Dendritic cell treated with granulocyte-macrophage colony-stimulating factor and Interleukin-4, amounts not matched to agents 40 ng/mL and 50 ng/mL, for 4 days (primary cell): ENCODE data around the gene PRICKLE1.

Source experiments
- H3K27ac Mint-ChIP-seq: one replicate; pipeline ENCODE4 v1.8.0; 2022; ENCODE audit warnings: mild to moderate bottlenecking, mixed read lengths
- H3K27me3 Mint-ChIP-seq: one replicate; pipeline ENCODE4 v1.8.0; 2022; ENCODE audit warnings: mild to moderate bottlenecking, mixed read lengths
- H3K36me3 Mint-ChIP-seq: one replicate; pipeline ENCODE4 v1.8.0; 2022; ENCODE audit warnings: low read depth, mixed read lengths
- H3K4me1 Mint-ChIP-seq: one replicate; pipeline ENCODE4 v1.8.0; 2022; ENCODE audit warnings: low read depth, mixed read lengths
- H3K4me3 Mint-ChIP-seq: one replicate; pipeline ENCODE4 v1.8.0; 2022; ENCODE audit warnings: mild to moderate bottlenecking, moderate library complexity, mixed read lengths
- H3K9me3 Mint-ChIP-seq: one replicate; pipeline ENCODE4 v1.8.0; 2022; ENCODE audit warnings: mixed read lengths
- intact Hi-C: fragments of 100-400 bp; cut with micrococcal nuclease; formaldehyde crosslinking; loops from one replicate; pipeline ENCODE4 v1.15.0; 2022

Gene PRICKLE1

DNA sequence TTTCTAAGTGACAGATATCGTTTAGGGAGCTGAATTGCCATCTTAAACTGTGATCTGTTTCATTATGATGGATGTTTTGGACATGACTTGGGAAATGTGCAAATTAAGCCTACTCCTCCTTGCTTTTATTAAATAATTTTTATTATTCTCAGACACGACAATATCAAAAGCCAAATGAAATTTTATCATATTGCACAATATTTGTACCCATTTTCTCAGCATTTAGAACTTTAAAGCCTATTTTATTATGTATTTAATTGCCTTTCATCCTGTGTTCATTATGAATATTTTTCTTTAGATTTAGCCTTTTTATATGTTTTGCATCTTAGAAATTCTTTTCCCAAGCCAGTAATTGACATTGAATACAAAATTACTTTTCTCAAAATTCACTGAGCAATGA, 160.7 kb downstream of the PRICKLE1 start:
- H3K27me3 Mint-ChIP-seq = no peaks in the 10 kb centered on the region
- no peaks in the 10 kb centered on the region for H3K4me1 Mint-ChIP-seq
- intact Hi-C loops = no loop called here
- no peak overlapping the region for H3K27ac Mint-ChIP-seq
- H3K36me3 Mint-ChIP-seq = peaks cover 52% of the 10 kb centered on the region
- H3K4me3 Mint-ChIP-seq = no peak overlapping the region
- no peaks in the 10 kb centered on the region for H3K9me3 Mint-ChIP-seq

DNA sequence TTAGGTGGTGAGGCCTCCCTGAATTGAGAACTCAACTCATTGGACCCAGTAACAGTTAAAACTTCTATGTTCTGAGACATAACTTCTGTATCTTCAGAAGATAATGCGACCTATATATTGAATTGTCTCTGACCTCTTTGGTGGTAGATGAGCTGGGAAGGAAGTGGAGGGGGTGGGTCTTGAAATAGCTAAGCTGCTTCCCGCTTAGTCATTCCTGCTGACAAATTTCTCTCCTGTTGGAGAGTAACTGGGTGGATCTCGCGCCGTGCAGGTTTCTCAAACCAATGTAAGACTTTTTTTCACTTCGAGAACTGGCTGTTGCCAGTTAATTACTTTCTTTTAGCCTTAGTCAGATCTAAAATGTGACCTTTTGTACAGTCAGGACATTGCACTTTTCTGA, 162.8 kb downstream of the PRICKLE1 start:
- Mint-ChIP-seq H3K36me3 (peaks cover 37% of the 10 kb centered on the region), H3K27me3 (no peaks in the 10 kb centered on the region), H3K9me3 (no peaks in the 10 kb centered on the region), H3K27ac (no peak overlapping the region), H3K4me3 (no peak overlapping the region), H3K4me1 (no peaks in the 10 kb centered on the region)
- intact Hi-C loops = no loop called here

DNA sequence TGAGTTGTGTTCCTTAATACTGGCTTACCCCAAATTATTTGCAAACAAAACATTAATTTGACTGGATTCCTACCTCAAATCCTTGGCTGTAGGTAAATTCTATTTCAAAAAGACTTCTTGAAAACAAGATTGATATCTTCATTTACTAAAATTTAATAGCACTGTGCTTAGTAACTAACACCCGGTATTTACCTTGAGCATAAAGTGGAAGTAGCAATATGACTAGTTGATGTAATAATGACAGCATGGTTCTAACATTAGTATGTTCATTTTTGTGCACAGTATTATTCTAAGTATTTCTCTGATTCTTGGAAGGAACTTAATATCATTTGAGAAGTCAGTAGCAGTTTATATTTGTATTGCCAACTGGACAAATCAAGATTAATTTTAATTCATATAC, 166.8 kb downstream of the PRICKLE1 start:
- intact Hi-C loops = no loop called here
- Mint-ChIP-seq H3K36me3 (peaks cover 21% of the 10 kb centered on the region), H3K4me3 (no peak overlapping the region), H3K9me3 (no peaks in the 10 kb centered on the region), H3K27me3 (no peaks in the 10 kb centered on the region), H3K4me1 (peaks cover 5% of the 10 kb centered on the region), H3K27ac (no peak overlapping the region)

DNA sequence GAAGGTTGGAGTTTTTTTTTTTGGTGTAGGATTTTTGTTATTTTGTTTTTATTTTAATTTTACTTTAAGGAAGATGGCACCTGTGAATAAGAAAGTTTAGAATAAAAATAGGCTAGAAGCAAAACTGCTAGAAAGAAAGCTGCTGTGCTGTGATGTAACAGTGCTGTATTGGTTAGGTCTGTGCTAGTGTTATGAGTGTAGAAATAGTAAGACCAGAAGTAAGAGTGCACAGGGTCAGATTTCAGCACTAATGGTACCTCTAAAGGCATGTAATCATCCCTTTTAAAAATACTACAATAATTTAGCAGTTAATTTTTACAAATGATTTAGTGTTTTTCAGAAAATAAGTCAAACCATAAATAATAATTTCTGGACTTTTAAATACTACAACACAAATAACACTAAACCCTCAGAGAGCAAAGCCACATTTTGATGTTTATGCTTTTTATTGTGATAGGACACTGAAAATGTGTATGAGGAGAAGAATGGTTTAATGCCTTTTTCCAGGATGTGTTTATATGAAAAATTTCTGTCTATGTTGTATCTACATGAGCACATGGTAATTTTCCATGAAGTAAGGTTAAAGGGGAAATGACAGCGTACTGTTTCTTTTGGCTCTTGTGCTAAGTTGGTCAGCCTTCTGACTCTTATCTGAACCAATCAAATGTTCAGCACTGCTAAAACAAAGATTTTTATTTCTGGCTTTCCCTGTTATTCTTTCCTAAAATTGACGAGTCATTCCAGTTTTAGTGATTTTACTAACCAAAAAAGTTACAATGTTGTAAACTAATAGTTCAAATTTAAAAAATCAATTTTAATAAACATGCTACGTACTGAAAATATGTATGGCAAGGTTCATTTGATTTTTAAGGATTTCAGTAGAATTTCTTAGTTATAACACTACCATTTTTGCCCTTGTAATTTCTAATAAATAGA, 167.4 kb downstream of the PRICKLE1 start:
- intact Hi-C loops = no loop called here
- Mint-ChIP-seq H3K27ac (no peak overlapping the region), H3K9me3 (no peaks in the 10 kb centered on the region), H3K36me3 (peaks cover 16% of the 10 kb centered on the region), H3K4me1 (peaks cover 5% of the 10 kb centered on the region), H3K27me3 (no peaks in the 10 kb centered on the region), H3K4me3 (no peak overlapping the region)

DNA sequence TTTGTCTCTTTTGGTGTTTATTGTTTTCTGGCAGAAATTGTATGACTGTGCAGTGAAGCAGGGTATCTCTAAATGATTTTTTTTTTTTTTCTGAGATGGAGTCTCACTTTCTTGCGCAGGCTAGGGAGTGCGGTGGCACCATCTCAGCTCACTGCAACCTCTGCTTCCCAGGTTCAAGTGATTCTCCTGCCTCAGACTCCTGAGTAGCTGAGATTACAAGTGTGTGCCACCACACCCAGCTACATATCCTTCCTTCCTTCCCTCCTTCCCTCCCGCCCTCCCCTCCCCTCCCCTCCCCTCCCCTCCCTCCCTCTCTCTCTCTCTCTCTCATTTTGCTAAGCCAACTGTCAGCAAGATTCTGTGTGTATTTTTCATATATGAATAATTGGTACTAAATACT, 169.2 kb downstream of the PRICKLE1 start:
- no peaks in the 10 kb centered on the region for H3K9me3 Mint-ChIP-seq
- H3K4me1 Mint-ChIP-seq = peaks cover 5% of the 10 kb centered on the region
- H3K36me3 Mint-ChIP-seq = peaks cover 30% of the 10 kb centered on the region
- no peak overlapping the region for H3K4me3 Mint-ChIP-seq
- no peaks in the 10 kb centered on the region for H3K27me3 Mint-ChIP-seq
- H3K27ac Mint-ChIP-seq = no peak overlapping the region
- intact Hi-C loops = no loop called here

DNA sequence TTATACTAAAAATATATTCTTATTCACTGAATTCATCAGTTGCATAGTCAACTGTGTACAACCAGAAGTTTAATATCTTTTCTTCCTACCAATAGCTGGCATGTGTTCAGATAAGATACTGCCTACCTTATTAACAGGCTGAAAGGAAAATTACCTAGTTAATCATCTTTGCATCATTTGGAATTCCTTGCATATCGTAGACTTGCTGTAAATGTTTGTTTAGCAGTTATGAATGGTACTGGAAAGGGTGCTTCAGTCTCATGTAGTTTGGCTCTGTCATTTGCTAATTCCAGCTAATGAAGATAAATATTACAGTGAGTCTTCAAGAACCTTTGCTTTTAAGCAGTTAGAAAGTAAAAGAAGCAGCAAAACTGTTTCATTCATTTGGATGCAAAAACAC, 179.2 kb downstream of the PRICKLE1 start:
- Mint-ChIP-seq H3K9me3 (no peaks in the 10 kb centered on the region), H3K4me1 (no peaks in the 10 kb centered on the region), H3K4me3 (no peak overlapping the region), H3K27ac (no peak overlapping the region), H3K36me3 (peaks cover 47% of the 10 kb centered on the region), H3K27me3 (no peaks in the 10 kb centered on the region)
- intact Hi-C loops = no loop called here

DNA sequence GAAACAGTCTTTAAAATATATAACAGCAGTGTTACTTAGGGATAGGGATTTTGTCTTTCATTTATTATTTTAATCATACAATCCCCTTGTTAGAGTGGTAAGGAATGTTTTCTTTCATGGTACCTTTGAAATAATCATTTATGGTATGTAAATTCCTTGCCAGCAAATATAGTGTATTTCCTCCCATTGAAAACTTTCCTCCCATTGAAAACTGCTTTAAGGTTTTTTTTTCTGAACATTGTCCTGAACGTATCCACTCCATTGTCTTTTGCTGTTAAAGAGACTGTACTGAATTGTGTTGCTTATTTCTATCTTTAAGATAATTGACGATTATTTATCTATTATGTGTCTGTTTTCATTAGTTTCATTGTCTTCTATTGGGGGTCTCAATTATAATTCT, 180.1 kb downstream of the PRICKLE1 start:
- Mint-ChIP-seq H3K27ac (no peak overlapping the region), H3K4me3 (no peak overlapping the region), H3K4me1 (no peaks in the 10 kb centered on the region), H3K27me3 (no peaks in the 10 kb centered on the region), H3K36me3 (peaks cover 50% of the 10 kb centered on the region), H3K9me3 (no peaks in the 10 kb centered on the region)
- intact Hi-C loops = no loop called here

DNA sequence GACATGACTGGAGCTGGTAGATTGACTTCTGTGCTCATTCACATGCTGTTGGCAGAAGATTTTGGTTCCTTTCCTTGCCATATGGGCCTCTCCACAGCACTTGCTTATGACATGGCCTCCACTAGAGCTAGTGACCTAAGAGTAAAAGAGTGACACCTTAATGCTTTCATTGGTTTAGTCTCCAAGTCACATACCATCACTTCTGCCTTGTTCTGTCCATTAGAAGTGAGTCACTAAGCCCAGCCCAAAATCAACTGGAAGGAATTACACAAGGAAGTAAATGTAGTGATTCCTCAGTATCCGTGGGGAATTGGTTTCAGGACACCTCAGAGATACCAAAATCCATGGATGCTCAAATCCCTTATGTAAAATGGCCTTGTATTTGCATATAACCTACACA, 182.2 kb downstream of the PRICKLE1 start:
- H3K9me3 Mint-ChIP-seq = no peaks in the 10 kb centered on the region
- H3K36me3 Mint-ChIP-seq = peaks cover 41% of the 10 kb centered on the region
- H3K27me3 Mint-ChIP-seq = no peaks in the 10 kb centered on the region
- H3K4me3 Mint-ChIP-seq = no peak overlapping the region
- intact Hi-C loops = no loop called here
- H3K27ac Mint-ChIP-seq = no peak overlapping the region
- H3K4me1 Mint-ChIP-seq = no peaks in the 10 kb centered on the region
